Glutamatergic neuron (in vitro differentiated cells): ENCODE results near the gene NCAM1. TPM values are rescaled to one million over a fixed set of nuclear protein-coding genes. Genes with fewer than 3 reads are reported as not detected.

Experiments used
- DNase-seq: peaks from one replicate; pipeline ENCODE4 v3.0.0; 2022
- H3K27ac Mint-ChIP-seq: one replicate; pipeline ENCODE4 v1.8.0; 2020; ENCODE audit warnings: mild to moderate bottlenecking, mixed read lengths, inconsistent platforms; ENCODE audit not compliant: unreplicated experiment
- H3K27me3 Mint-ChIP-seq: one replicate; pipeline ENCODE4 v1.8.0; 2020; ENCODE audit warnings: mild to moderate bottlenecking, moderate library complexity, mixed read lengths, inconsistent platforms; ENCODE audit not compliant: unreplicated experiment
- H3K36me3 Mint-ChIP-seq: one replicate; pipeline ENCODE4 v1.8.0; 2020; ENCODE audit warnings: mild to moderate bottlenecking, mixed read lengths, inconsistent platforms; ENCODE audit not compliant: unreplicated experiment
- H3K4me1 Mint-ChIP-seq: one replicate; pipeline ENCODE4 v1.8.0; 2020; ENCODE audit warnings: mild to moderate bottlenecking, low read depth, mixed read lengths, inconsistent platforms; ENCODE audit not compliant: unreplicated experiment
- H3K4me3 Mint-ChIP-seq: one replicate; pipeline ENCODE4 v1.8.0; 2020; ENCODE audit warnings: mild to moderate bottlenecking, mixed read lengths, inconsistent platforms; ENCODE audit not compliant: unreplicated experiment
- H3K9me3 Mint-ChIP-seq: one replicate; pipeline ENCODE4 v1.8.0; 2020; ENCODE audit warnings: mild to moderate bottlenecking, moderate library complexity, mixed read lengths, inconsistent platforms; ENCODE audit not compliant: unreplicated experiment
- CTCF ChIP-seq: fragments of 200-600 bp; sonication (generic); IDR thresholded peaks from one replicate; pipeline ENCODE4 v1.5.0; 2021; ENCODE audit not compliant: partially characterized antibody, unreplicated experiment
- total RNA-seq: library from RNA; stranded (reverse); fragmentation: NEBNext Ultra II Directional; extraction: Animal tissue kit (Norgen Biotek cat#: 25700); gene quantifications from one replicate; pipeline ENCODE4 v1.2.1, GENCODE V29; 2021; ENCODE audit not compliant: unreplicated experiment

Gene NCAM1
- total RNA-seq, 1 donor from 2014 or later = 819 TPM

DNA sequence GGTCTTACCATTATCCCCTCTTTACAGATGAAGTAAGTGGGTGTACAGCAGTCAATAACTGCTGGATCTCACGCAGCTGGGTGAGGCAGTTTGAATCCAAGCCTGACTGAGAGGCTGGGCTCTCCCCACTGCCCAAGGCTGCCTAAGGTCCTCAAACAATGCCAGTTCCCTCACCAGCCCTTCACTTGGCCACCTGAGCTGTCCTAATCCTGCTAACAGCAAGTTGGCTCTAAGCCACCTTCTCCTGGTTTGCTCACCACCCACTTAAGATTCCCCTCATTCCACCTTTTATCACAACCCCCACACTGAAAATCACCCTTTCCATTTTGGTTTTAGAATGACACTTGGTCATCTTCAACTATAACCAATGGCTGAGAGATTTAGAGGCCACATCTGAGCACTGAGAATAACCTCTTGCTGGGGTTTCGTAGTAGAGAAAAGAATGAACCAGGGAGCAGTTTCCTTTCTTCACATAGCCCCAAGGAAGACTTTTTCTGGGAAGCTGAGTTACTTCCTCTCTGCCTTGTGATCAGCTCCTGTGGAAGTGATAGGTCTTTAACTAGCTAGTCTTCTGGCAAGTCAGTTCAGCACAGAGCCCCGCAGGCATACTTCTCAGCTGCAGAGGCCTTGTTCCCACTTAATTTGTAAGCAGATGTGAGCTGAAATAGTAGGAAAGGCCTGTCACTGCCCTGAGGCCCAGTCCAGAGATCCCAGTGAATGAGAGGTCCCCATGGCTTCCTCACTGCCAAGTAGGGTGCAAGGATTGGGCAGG, 295.4 kb downstream of the NCAM1 start:
- TF ChIP-seq CTCF = no peak
- no peak overlapping the region for H3K27ac Mint-ChIP-seq
- peaks cover 3% of the 10 kb centered on the region for H3K27me3 Mint-ChIP-seq
- H3K4me1 Mint-ChIP-seq = peaks cover 14% of the 10 kb centered on the region
- no peak overlapping the region for H3K4me3 Mint-ChIP-seq
- no peak for DNase-seq
- H3K9me3 Mint-ChIP-seq = peaks cover 9% of the 10 kb centered on the region
- H3K36me3 Mint-ChIP-seq = peaks cover 11% of the 10 kb centered on the region

- peaks cover 10% of the 10 kb centered on the region for H3K27me3 Mint-ChIP-seq
- no peak for DNase-seq
- TF ChIP-seq CTCF = no peak
These were observed 298.8 kb downstream of the NCAM1 start for GRCh38 chr11:113260096-113260425.

DNA sequence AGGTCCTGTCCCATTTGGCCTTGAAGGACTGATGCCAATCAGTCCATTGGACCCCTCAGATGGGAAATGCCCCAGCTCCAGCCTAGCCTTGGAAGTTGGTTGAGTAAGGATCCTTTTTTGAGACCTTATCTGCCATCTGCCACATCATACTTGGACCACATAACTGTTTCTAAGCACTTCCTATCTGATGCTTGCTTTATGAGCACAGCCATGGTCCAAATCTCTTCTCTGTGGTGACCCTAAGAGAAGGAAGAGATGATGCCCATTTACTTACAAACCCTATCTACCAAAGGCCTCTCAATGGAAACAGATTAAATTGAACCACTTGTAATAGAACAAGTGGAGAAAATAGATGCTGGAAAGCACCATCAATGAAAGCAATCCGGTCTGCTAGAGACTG, 299.3 kb downstream of the NCAM1 start:
- peaks cover 21% of the 10 kb centered on the region for H3K36me3 Mint-ChIP-seq
- no peak overlapping the region for H3K4me3 Mint-ChIP-seq
- H3K27me3 Mint-ChIP-seq = peaks cover 10% of the 10 kb centered on the region
- no peak for TF ChIP-seq CTCF
- H3K27ac Mint-ChIP-seq = no peak overlapping the region
- peaks cover 10% of the 10 kb centered on the region for H3K9me3 Mint-ChIP-seq
- no peak for DNase-seq
- peaks cover 23% of the 10 kb centered on the region for H3K4me1 Mint-ChIP-seq

More at GRCh38 chr11:113260096-113260425, 298.8 kb downstream of the NCAM1 start:
- no peak overlapping the region for H3K27ac Mint-ChIP-seq
- no peak overlapping the region for H3K4me3 Mint-ChIP-seq
- peaks cover 21% of the 10 kb centered on the region for H3K36me3 Mint-ChIP-seq
- peaks cover 18% of the 10 kb centered on the region for H3K4me1 Mint-ChIP-seq
- H3K9me3 Mint-ChIP-seq = peaks cover 10% of the 10 kb centered on the region

GRCh38 chr11:113261709-113262475, 300.7 kb downstream of the NCAM1 start:
- H3K27me3 Mint-ChIP-seq = peaks cover 10% of the 10 kb centered on the region
- H3K4me3 Mint-ChIP-seq = no peak overlapping the region
- peaks cover 21% of the 10 kb centered on the region for H3K36me3 Mint-ChIP-seq
- no peak for TF ChIP-seq CTCF
- H3K4me1 Mint-ChIP-seq = peaks cover 36% of the 10 kb centered on the region
- H3K9me3 Mint-ChIP-seq = peaks cover 10% of the 10 kb centered on the region
- H3K27ac Mint-ChIP-seq = peak overlapping the region; percentile 73
- DNase-seq = no peak

GRCh38 chr11:113262594-113262993, 301.4 kb downstream of the NCAM1 start:
- H3K27ac Mint-ChIP-seq = peak overlapping the region; percentile 73
- H3K4me1 Mint-ChIP-seq = peaks cover 42% of the 10 kb centered on the region
- no peak for TF ChIP-seq CTCF
- DNase-seq = no peak
- peaks cover 13% of the 10 kb centered on the region for H3K9me3 Mint-ChIP-seq
- H3K36me3 Mint-ChIP-seq = peaks cover 21% of the 10 kb centered on the region
- no peak overlapping the region for H3K4me3 Mint-ChIP-seq
- H3K27me3 Mint-ChIP-seq = peaks cover 10% of the 10 kb centered on the region
